HepG2 (cell line): ENCODE measurements around the gene DLG2. TPM values are rescaled to one million over a fixed set of nuclear protein-coding genes. Genes with fewer than 3 reads are reported as not detected.

Experiments
- CREB3 ChIP-seq: sonication (generic); formaldehyde crosslinking; IDR thresholded peaks from 2 replicates; pipeline ENCODE4 v1.5.0; 2020; ENCODE audit warnings: missing genetic modification reagents
- GATA4 ChIP-seq: sonication (generic); IDR thresholded peaks from 2 replicates; pipeline ENCODE4 v1.6.1; 2016; ENCODE audit warnings: antibody characterized with exemption, low read depth, borderline replicate concordance
- HDAC2 ChIP-seq: sonication (generic); formaldehyde crosslinking; IDR thresholded peaks from 2 replicates; pipeline ENCODE4 v1.4.0; 2020; ENCODE audit warnings: missing genetic modification reagents
- IKZF1 ChIP-seq: fragments of 450-650 bp; IDR thresholded peaks from 2 replicates; pipeline ENCODE4 v1.7.1; 2016
- PCBP1 ChIP-seq: fragments of 200-400 bp; formaldehyde crosslinking; IDR thresholded peaks from 2 replicates; pipeline ENCODE4 v1.6.1; 2017; ENCODE audit warnings: mild to moderate bottlenecking, low read depth, low read length, borderline replicate concordance
- PHF5A ChIP-seq: IDR thresholded peaks from one replicate; pipeline ENCODE4 v1.6.1; 2018; ENCODE audit warnings: low read depth, missing genetic modification reagents; ENCODE audit not compliant: unreplicated experiment
- SYNCRIP ChIP-seq: fragments of 200-400 bp; formaldehyde crosslinking; IDR thresholded peaks from 2 replicates; pipeline ENCODE4 v1.6.1; 2018; ENCODE audit warnings: mild to moderate bottlenecking, low read depth, low read length; ENCODE audit not compliant: insufficient read depth
- WIZ ChIP-seq: sonication (generic); formaldehyde crosslinking; IDR thresholded peaks from 2 replicates; pipeline ENCODE4 v1.5.1; 2020; ENCODE audit warnings: mild to moderate bottlenecking, missing genetic modification reagents
- ZBTB39 ChIP-seq: sonication (generic); formaldehyde crosslinking; IDR thresholded peaks from 2 replicates; pipeline ENCODE4 v1.5.0; 2020; ENCODE audit warnings: missing genetic modification reagents
- ZFYVE20 ChIP-seq: sonication (generic); formaldehyde crosslinking; IDR thresholded peaks from 2 replicates; pipeline ENCODE4 v1.8.0; 2023; ENCODE audit warnings: low read depth, mild to moderate bottlenecking, moderate library complexity, missing genetic modification reagents, borderline replicate concordance
- ZHX1 ChIP-seq: sonication (generic); formaldehyde crosslinking; IDR thresholded peaks from 2 replicates; pipeline ENCODE4 v1.8.1; 2022; ENCODE audit warnings: low read depth, mild to moderate bottlenecking, missing genetic modification reagents
- ZNF253 ChIP-seq: sonication (generic); formaldehyde crosslinking; IDR thresholded peaks from 2 replicates; pipeline ENCODE4 v1.8.0; 2022; ENCODE audit warnings: mild to moderate bottlenecking, missing genetic modification reagents, borderline replicate concordance
- ZNF407 ChIP-seq: sonication (generic); formaldehyde crosslinking; IDR thresholded peaks from one replicate; pipeline ENCODE4 v1.5.1; 2020; ENCODE audit warnings: mild to moderate bottlenecking, missing genetic modification reagents; ENCODE audit errors: not compliant biosample characterization
- ZNF83 ChIP-seq: sonication (generic); formaldehyde crosslinking; IDR thresholded peaks from 2 replicates; pipeline ENCODE4 v1.4.0; 2020; ENCODE audit warnings: missing genetic modification reagents, mild to moderate bottlenecking, borderline replicate concordance
- polyA plus RNA-seq, 8 experiments: library from polyadenylated mRNA; depleted of rRNA in 3 of 8; stranded (reverse) in 7 of 8; unstranded in 1 of 8; fragments of >200 nt; fragmentation: Illumina TruSeq in 4 of 8; extraction: Trizol in 4 of 8; gene quantifications; 2 replicates each; pipeline versions ENCODE4 v1.2.1 to v1.2.3, GENCODE V29; 2011 to 2016; ENCODE audit warnings: low read depth in 4 of 8, missing spikeins in 1 of 8, mixed read lengths in 1 of 8; ENCODE audit not compliant: insufficient read depth in 1 of 8
- total RNA-seq, 5 experiments: library from RNA; depleted of rRNA; stranded (reverse); fragments of >200 nt; fragmentation: Illumina TruSeq; extraction: Trizol; gene quantifications; 2 replicates each; pipeline ENCODE4 v1.2.3, GENCODE V29; 2016; ENCODE audit warnings: low read depth in 1 of 5

The DLG2 gene
- total and polyA plus RNA-seq, 2 of the 13 experiments (the other 11 are each of a cell fraction or from before 2014, with no cell fraction given), result 0.46 to 1.0 TPM

- TF ChIP-seq ZNF253 (CRISPR knock-in tag), result no peak
- TF ChIP-seq ZNF407, result no peak
- TF ChIP-seq HDAC2 (CRISPR knock-in tag), result peak; percentile 32
- peak; percentile 80; the same call in 1 of the 2 replicates for TF ChIP-seq GATA4
- no peak for TF ChIP-seq SYNCRIP
- TF ChIP-seq PCBP1, result no peak
- TF ChIP-seq ZHX1 (CRISPR knock-in tag), result peak; percentile 70; the same call in 1 of the 2 replicates
- TF ChIP-seq CREB3, result no peak
- TF ChIP-seq ZNF83 (CRISPR knock-in tag), result no peak
- no peak for TF ChIP-seq IKZF1
- TF ChIP-seq ZFYVE20 (CRISPR knock-in tag), result no peak
- no peak for TF ChIP-seq WIZ
- TF ChIP-seq PHF5A (CRISPR knock-in tag), result no peak
- TF ChIP-seq ZBTB39, result no peak
Observed at GRCh38 chr11:85627998-85628770, 1.0 kb upstream of the DLG2 start, which contains the start of gene TMEM126B (continued).
